Measurements from ENCODE around the gene CFAP251. TPM values are rescaled to one million over a fixed set of nuclear protein-coding genes. Genes with fewer than 3 reads are reported as not detected.

The CFAP251 gene
- total RNA-seq, 2 experiments from 2014 or later: 1.9 to 2.2 TPM

- H3K9me3 Mint-ChIP-seq: no peaks in the 10 kb centered on the region
- no peak for DNase-seq
- H3K27me3 Mint-ChIP-seq: peaks cover 6% of the 10 kb centered on the region
- H3K36me3 Mint-ChIP-seq (ENCODE audit: low read depth): no peaks in the 10 kb centered on the region
- CTCF ChIA-PET: no interaction called here
- H3K27ac Mint-ChIP-seq: no peak overlapping the region
- no peak overlapping the region for H3K4me3 Mint-ChIP-seq
- no peaks in the 10 kb centered on the region for H3K4me1 Mint-ChIP-seq
- POLR2A ChIA-PET: no interaction called here
These were observed 37.2 kb downstream of the CFAP251 start for GRCh38 chr12:121955258-121956237.

GRCh38 chr12:121957861-121958515, 39.6 kb downstream of the CFAP251 start:
- DNase-seq: no peak
- Mint-ChIP-seq H3K27me3 (peaks cover 1% of the 10 kb centered on the region), H3K27ac (no peak overlapping the region), H3K36me3 (ENCODE audit: low read depth) (no peaks in the 10 kb centered on the region), H3K4me3 (no peak overlapping the region), H3K4me1 (no peaks in the 10 kb centered on the region), H3K9me3 (no peaks in the 10 kb centered on the region)
- CTCF ChIA-PET: no interaction called here
- POLR2A ChIA-PET: no interaction called here

- peaks cover 2% of the 10 kb centered on the region for H3K27me3 Mint-ChIP-seq
- H3K4me1 Mint-ChIP-seq: no peaks in the 10 kb centered on the region
- no peak for DNase-seq
- H3K4me3 Mint-ChIP-seq: no peak overlapping the region
- H3K9me3 Mint-ChIP-seq: no peaks in the 10 kb centered on the region
- no peaks in the 10 kb centered on the region for H3K36me3 Mint-ChIP-seq (ENCODE audit: low read depth)
- ChIA-PET POLR2A (no interaction called here), CTCF (no interaction called here)
- H3K27ac Mint-ChIP-seq: no peak overlapping the region
These were observed 40.3 kb downstream of the CFAP251 start for GRCh38 chr12:121958541-121959240.

GRCh38 chr12:121960541-121960940, 42.1 kb downstream of the CFAP251 start:
- no peaks in the 10 kb centered on the region for H3K4me1 Mint-ChIP-seq
- ChIA-PET CTCF (no interaction called here), POLR2A (no interaction called here)
- no peaks in the 10 kb centered on the region for H3K9me3 Mint-ChIP-seq
- H3K27me3 Mint-ChIP-seq: peaks cover 5% of the 10 kb centered on the region
- no peak overlapping the region for H3K27ac Mint-ChIP-seq
- H3K36me3 Mint-ChIP-seq (ENCODE audit: low read depth): no peaks in the 10 kb centered on the region
- DNase-seq: no peak
- no peak overlapping the region for H3K4me3 Mint-ChIP-seq

- no peaks in the 10 kb centered on the region for H3K9me3 Mint-ChIP-seq
- H3K4me1 Mint-ChIP-seq: no peaks in the 10 kb centered on the region
- ChIA-PET CTCF (interaction anchor here (0.6 kb wide), 1 partner anchor 32 kb away, joined by 3 read pairs; no protein-coding TSS in a partner anchor), POLR2A (interaction anchor here (0.6 kb wide), 1 partner anchor 142 kb away, joined by 3 read pairs; no protein-coding TSS in a partner anchor)
- H3K36me3 Mint-ChIP-seq (ENCODE audit: low read depth): no peaks in the 10 kb centered on the region
- no peak overlapping the region for H3K27ac Mint-ChIP-seq
- no peak overlapping the region for H3K4me3 Mint-ChIP-seq
- peaks cover 5% of the 10 kb centered on the region for H3K27me3 Mint-ChIP-seq
- no peak for DNase-seq
These were observed 42.9 kb downstream of the CFAP251 start for GRCh38 chr12:121961195-121961879.

GRCh38 chr12:121963341-121964018, 45.1 kb downstream of the CFAP251 start:
- ChIA-PET CTCF (interaction anchor here (0.5 kb wide), 1 partner anchor 173 kb away, joined by 4 read pairs; no protein-coding TSS in a partner anchor), POLR2A (no interaction called here)
- peaks cover 4% of the 10 kb centered on the region for H3K27me3 Mint-ChIP-seq
- H3K27ac Mint-ChIP-seq: no peak overlapping the region
- no peaks in the 10 kb centered on the region for H3K36me3 Mint-ChIP-seq (ENCODE audit: low read depth)
- H3K4me1 Mint-ChIP-seq: no peaks in the 10 kb centered on the region
- DNase-seq: no peak
- H3K9me3 Mint-ChIP-seq: no peaks in the 10 kb centered on the region
- no peak overlapping the region for H3K4me3 Mint-ChIP-seq

- CTCF ChIA-PET: no interaction called here
- Mint-ChIP-seq H3K9me3 (no peaks in the 10 kb centered on the region), H3K27me3 (peaks cover 4% of the 10 kb centered on the region), H3K36me3 (ENCODE audit: low read depth) (no peaks in the 10 kb centered on the region), H3K27ac (no peak overlapping the region), H3K4me1 (no peaks in the 10 kb centered on the region), H3K4me3 (no peak overlapping the region)
- POLR2A ChIA-PET: no interaction called here
- no peak for DNase-seq
These were observed 46.6 kb downstream of the CFAP251 start for GRCh38 chr12:121964813-121965643.

- ChIA-PET CTCF (no interaction called here), POLR2A (no interaction called here)
- Mint-ChIP-seq H3K9me3 (no peaks in the 10 kb centered on the region), H3K27ac (no peak overlapping the region), H3K4me3 (no peak overlapping the region), H3K27me3 (peaks cover 4% of the 10 kb centered on the region), H3K4me1 (no peaks in the 10 kb centered on the region), H3K36me3 (ENCODE audit: low read depth) (no peaks in the 10 kb centered on the region)
- no peak for DNase-seq
These were observed 48.6 kb downstream of the CFAP251 start for GRCh38 chr12:121966959-121967358.

GRCh38 chr12:121968876-121969275, 50.5 kb downstream of the CFAP251 start:
- H3K27ac Mint-ChIP-seq: no peak overlapping the region
- ChIA-PET POLR2A (no interaction called here), CTCF (interaction anchor here (0.8 kb wide), 1 partner anchor 50 kb away, joined by 3 read pairs; the partner anchor contains the start of gene CFAP251)
- peaks cover 9% of the 10 kb centered on the region for H3K9me3 Mint-ChIP-seq
- H3K36me3 Mint-ChIP-seq (ENCODE audit: low read depth): peaks cover 2% of the 10 kb centered on the region
- H3K4me3 Mint-ChIP-seq: no peak overlapping the region
- no peaks in the 10 kb centered on the region for H3K4me1 Mint-ChIP-seq
- H3K27me3 Mint-ChIP-seq: peaks cover 2% of the 10 kb centered on the region
- DNase-seq: no peak

GRCh38 chr12:121969726-121970125, 51.3 kb downstream of the CFAP251 start:
- DNase-seq: no peak
- CTCF ChIA-PET: no interaction called here
- Mint-ChIP-seq H3K4me3 (no peak overlapping the region), H3K36me3 (ENCODE audit: low read depth) (peaks cover 2% of the 10 kb centered on the region), H3K27me3 (peaks cover 3% of the 10 kb centered on the region), H3K4me1 (no peaks in the 10 kb centered on the region), H3K9me3 (peaks cover 9% of the 10 kb centered on the region), H3K27ac (no peak overlapping the region)
- POLR2A ChIA-PET: no interaction called here

- Mint-ChIP-seq H3K36me3 (ENCODE audit: low read depth) (peaks cover 2% of the 10 kb centered on the region), H3K9me3 (peaks cover 9% of the 10 kb centered on the region), H3K4me1 (no peaks in the 10 kb centered on the region), H3K27me3 (peaks cover 9% of the 10 kb centered on the region), H3K4me3 (no peak overlapping the region), H3K27ac (no peak overlapping the region)
- CTCF ChIA-PET: no interaction called here
- DNase-seq: no peak
- POLR2A ChIA-PET: no interaction called here
These were observed 52.3 kb downstream of the CFAP251 start for GRCh38 chr12:121970581-121971300.
